ENCODE measurements around the gene MRPL4. TPM values are rescaled to one million over a fixed set of nuclear protein-coding genes. Genes with fewer than 3 reads are reported as not detected.

MRPL4 gene
- total and polyA plus RNA-seq, 10 of the 15 experiments (the other 5 are each of a cell fraction or from before 2014, with no cell fraction given): 0.79 to 221 (median 112) TPM

DNA sequence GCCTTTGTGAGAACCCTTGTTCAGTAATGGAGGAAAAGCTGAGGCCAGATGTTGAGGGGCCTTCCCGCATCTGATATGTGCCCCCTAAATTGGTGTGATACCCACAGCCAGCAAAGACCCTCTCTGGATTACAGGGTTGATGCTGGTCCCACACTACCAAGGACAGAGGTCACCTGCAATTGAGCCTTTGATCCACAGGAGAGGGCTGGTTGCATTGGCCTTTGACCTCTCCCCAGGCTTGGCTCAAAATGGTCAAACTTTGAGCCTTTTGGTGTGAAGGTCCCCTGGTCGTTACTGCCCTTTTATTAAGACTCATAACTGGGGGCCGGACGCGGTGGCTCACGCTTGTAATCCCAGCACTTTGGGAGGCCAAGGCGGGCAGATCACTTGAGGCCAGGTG lies 8.4 kb upstream of the MRPL4 start:
- no peak for ATAC-seq
- no TSS peak for BruUV-seq (replicated peaks)
- intact Hi-C loops (cut with micrococcal nuclease; ENCODE audit: unreplicated experiment) (no loop called here), in situ Hi-C loops (cut with MboI) (loop anchor here (25.0 kb wide), 1 partner anchor 1106 kb away; the partner anchor contains the start of genes OR7G3 and ZNF317)
- WGBS (ENCODE audit: insufficient coverage, insufficient replicate concordance, low lambda C conversion rate, missing lambda C conversion rate): 96% methylated on average over 7 of the region's 7 CpGs
- Histone ChIP-seq H3K9me3 (replicated peaks; ENCODE audit: control insufficient read depth, insufficient read depth, low read length) (no peaks in the 10 kb centered on the region; the same call in 2 of the 3 replicates), H3K4me3 (no peak overlapping the region), H3K27me3 (replicated peaks in 1 of 2; ENCODE audit: control insufficient read depth in 2 of 2, insufficient read depth in 2 of 2, low read length in 1 of 2) (no peaks in the 10 kb centered on the region), H3K4me2 (ENCODE audit: control insufficient read depth, insufficient read depth) (no peak overlapping the region), H2AFZ (ENCODE audit: control insufficient read depth, low read depth, low read length) (no peak overlapping the region), H3K27ac (ENCODE audit: control insufficient read depth, insufficient read depth) (no peak overlapping the region), H3K79me2 (ENCODE audit: control insufficient read depth, insufficient read depth, low read length) (no peaks in the 10 kb centered on the region), H4K20me1 (ENCODE audit: control insufficient read depth, insufficient read depth) (no peaks in the 10 kb centered on the region), H3K9ac (ENCODE audit: control insufficient read depth, insufficient read depth, low read length) (no peak overlapping the region), H3K36me3 (ENCODE audit: control insufficient read depth in 2 of 2, insufficient read depth in 2 of 2, low read length in 1 of 2) (no peaks in the 10 kb centered on the region), H3K4me1 (ENCODE audit: control insufficient read depth, insufficient read depth, low read length) (peaks cover 64% of the 10 kb centered on the region)
- no peak for DNase-seq (ENCODE audit: low read depth, low spot score)
- ChIA-PET SMC1A (ENCODE audit: uncharacterized antibody, unreplicated experiment) (interaction anchor here (4.3 kb wide), 1 partner anchor 8 kb away, joined by 22 read pairs; no protein-coding TSS in a partner anchor), POLR2A (interaction anchor here (0.7 to 3.6 kb wide), 6 partner anchors 14 to 168 kb away, joined by 3 to 25 read pairs (median 4); partner anchors contain the start of genes ANGPTL6 and PPAN), RAD21 (ENCODE audit: unreplicated experiment) (interaction anchor here (0.7 to 2.5 kb wide), 4 partner anchors 12 to 140 kb away, joined by 4 to 10 read pairs (median 7); partner anchors contain the start of genes ICAM1 and S1PR2), CTCF (interaction anchor here (1.8 to 2.5 kb wide), 2 partner anchors 131 to 145 kb away, joined by 4 to 8 read pairs; partner anchors contain the start of gene P2RY11)
- TF ChIP-seq, protein P1, sequence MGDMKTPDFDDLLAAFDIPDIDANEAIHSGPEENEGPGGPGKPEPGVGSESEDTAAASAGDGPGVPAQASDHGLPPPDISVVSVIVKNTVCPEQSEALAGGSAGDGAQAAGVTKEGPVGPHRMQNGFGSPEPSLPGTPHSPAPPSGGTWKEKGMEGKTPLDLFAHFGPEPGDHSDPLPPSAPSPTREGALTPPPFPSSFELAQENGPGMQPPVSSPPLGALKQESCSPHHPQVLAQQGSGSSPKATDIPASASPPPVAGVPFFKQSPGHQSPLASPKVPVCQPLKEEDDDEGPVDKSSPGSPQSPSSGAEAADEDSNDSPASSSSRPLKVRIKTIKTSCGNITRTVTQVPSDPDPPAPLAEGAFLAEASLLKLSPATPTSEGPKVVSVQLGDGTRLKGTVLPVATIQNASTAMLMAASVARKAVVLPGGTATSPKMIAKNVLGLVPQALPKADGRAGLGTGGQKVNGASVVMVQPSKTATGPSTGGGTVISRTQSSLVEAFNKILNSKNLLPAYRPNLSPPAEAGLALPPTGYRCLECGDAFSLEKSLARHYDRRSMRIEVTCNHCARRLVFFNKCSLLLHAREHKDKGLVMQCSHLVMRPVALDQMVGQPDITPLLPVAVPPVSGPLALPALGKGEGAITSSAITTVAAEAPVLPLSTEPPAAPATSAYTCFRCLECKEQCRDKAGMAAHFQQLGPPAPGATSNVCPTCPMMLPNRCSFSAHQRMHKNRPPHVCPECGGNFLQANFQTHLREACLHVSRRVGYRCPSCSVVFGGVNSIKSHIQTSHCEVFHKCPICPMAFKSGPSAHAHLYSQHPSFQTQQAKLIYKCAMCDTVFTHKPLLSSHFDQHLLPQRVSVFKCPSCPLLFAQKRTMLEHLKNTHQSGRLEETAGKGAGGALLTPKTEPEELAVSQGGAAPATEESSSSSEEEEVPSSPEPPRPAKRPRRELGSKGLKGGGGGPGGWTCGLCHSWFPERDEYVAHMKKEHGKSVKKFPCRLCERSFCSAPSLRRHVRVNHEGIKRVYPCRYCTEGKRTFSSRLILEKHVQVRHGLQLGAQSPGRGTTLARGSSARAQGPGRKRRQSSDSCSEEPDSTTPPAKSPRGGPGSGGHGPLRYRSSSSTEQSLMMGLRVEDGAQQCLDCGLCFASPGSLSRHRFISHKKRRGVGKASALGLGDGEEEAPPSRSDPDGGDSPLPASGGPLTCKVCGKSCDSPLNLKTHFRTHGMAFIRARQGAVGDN (IDR thresholded peaks at IDR 0.05): peak; percentile 32; the same call in 1 of the 2 replicates
- TF ChIP-seq MTA2 (IDR thresholded peaks at IDR 0.05; ENCODE audit: low read depth) (no peak), ZNF274 (IDR thresholded peaks at IDR 0.05; ENCODE audit: insufficient read depth, insufficient read length) (no peak), IRF4 (IDR thresholded peaks at IDR 0.05; ENCODE audit: low read depth, low read length) (no peak), SMC3 (IDR thresholded peaks at IDR 0.05; ENCODE audit: borderline replicate concordance, low read length) (no peak), NR2C1 (IDR thresholded peaks at IDR 0.05) (peak; percentile 52), NR2F1 (conservative IDR thresholded peaks at IDR 0.05) (peak; percentile 82)
- no peak for FAIRE-seq

All from GM12878 (cell line).